Muscle layer of colon (tissue), 2 donors: ENCODE data around the gene NTN1.
A peak's percentile ranks its signal among the peaks of the same experiment; 100 is the strongest.

Experiments
- H3K27ac ChIP-seq: one replicate; pipeline ENCODE4 v1.7.0; 2013; ENCODE audit warnings: low read depth, mild to moderate bottlenecking, low read length, moderate library complexity
- H3K27me3 ChIP-seq, 2 donors: one replicate each; pipeline ENCODE4 v1.7.0; 2013; ENCODE audit warnings: low read length in 2 of 2, mild to moderate bottlenecking in 2 of 2; ENCODE audit not compliant: insufficient read depth in 2 of 2, control insufficient read depth in 1 of 2
- H3K36me3 ChIP-seq: one replicate; pipeline ENCODE4 v1.7.0; 2013; ENCODE audit warnings: mild to moderate bottlenecking, low read length; ENCODE audit not compliant: insufficient read depth
- H3K4me1 ChIP-seq: one replicate; pipeline ENCODE4 v1.7.0; 2013; ENCODE audit warnings: mild to moderate bottlenecking, low read length; ENCODE audit not compliant: insufficient read depth
- H3K4me3 ChIP-seq, 2 donors: one replicate each; pipeline ENCODE4 v1.7.0; 2013; ENCODE audit warnings: low read length in 2 of 2, low read depth in 1 of 2, mild to moderate bottlenecking in 1 of 2, moderate library complexity in 1 of 2
- H3K9ac ChIP-seq: one replicate; pipeline ENCODE4 v1.7.0; 2013; ENCODE audit warnings: low read length
- H3K9me3 ChIP-seq: one replicate; pipeline ENCODE4 v1.7.0; 2013; ENCODE audit warnings: mild to moderate bottlenecking, low read length
- donor health status: abdominal sarcoma.
- donor health status: Adenocarcinoma of cecum.

Gene NTN1

GRCh38 chr17:9235346-9235745 lies 214.0 kb downstream of the NTN1 start:
- Histone ChIP-seq H3K27me3 (no peaks in the 10 kb centered on the region), H3K9me3 (no peaks in the 10 kb centered on the region), H3K36me3 (no peaks in the 10 kb centered on the region), H3K4me3 (no peak overlapping the region), H3K9ac (no peak overlapping the region), H3K4me1 (peaks cover 13% of the 10 kb centered on the region), H3K27ac (no peak overlapping the region)

- no peak overlapping the region for H3K27ac ChIP-seq
- no peaks in the 10 kb centered on the region for H3K9me3 ChIP-seq
- H3K4me3 ChIP-seq, result no peak overlapping the region
- no peaks in the 10 kb centered on the region for H3K36me3 ChIP-seq
- H3K9ac ChIP-seq, result no peak overlapping the region
- no peaks in the 10 kb centered on the region for H3K27me3 ChIP-seq
- peaks cover 25% of the 10 kb centered on the region for H3K4me1 ChIP-seq
Observed at GRCh38 chr17:9236286-9237052, 215.2 kb downstream of the NTN1 start.

DNA sequence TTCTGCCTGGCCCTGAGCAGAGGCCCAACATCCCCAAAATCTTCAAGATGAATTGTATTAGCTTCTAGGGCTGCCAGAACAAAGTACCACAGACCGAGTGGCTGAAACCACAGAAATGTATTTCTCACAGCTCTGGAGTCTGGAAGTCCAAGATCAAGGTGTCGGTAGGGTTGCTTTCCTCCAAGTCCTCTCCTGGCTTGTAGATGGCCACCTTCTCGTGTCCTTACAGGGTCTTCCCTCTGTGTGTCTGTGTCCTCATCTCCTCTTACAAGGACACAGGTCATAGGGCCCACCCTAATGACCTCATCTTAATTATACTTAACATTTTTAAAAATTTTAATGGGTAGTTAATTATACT lies 215.7 kb downstream of the NTN1 start:
- Histone ChIP-seq H3K4me1 (peaks cover 30% of the 10 kb centered on the region), H3K9ac (no peak overlapping the region), H3K36me3 (no peaks in the 10 kb centered on the region), H3K27ac (no peak overlapping the region), H3K27me3 (no peaks in the 10 kb centered on the region), H3K9me3 (no peaks in the 10 kb centered on the region), H3K4me3 (no peak overlapping the region)

DNA sequence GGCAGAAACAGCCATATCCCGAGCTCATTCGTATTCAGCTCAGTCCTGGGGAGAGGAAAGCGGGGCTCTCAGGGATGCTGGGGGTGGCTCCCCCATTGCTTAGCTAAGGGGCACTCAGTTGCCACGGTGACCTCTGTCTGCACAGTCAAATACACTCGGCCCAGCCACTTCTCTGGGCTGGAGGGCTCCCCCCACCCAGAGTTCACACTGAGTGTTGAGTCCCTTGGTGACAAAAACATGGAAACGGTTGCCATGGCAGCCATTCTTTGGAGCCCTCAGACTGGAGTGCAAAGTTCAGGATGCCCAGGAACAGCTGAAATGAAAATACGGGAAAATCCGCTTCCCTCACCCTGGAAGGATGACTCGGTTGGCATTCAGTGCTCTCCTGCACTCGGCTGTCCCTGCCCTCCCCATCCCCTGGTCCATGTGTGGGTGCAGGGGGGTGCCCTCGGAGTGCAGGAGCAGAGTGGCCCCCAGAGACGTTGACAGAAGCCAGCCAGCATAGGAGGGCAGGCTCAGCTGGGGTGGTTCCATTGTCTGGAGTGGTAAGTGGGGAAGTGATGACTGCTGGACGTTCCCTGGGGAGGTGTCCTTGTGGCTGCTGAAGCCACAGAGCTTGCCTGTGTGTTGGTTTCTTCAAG lies 216.5 kb downstream of the NTN1 start:
- no peak overlapping the region for H3K9ac ChIP-seq
- peaks cover 37% of the 10 kb centered on the region for H3K4me1 ChIP-seq
- no peaks in the 10 kb centered on the region for H3K27me3 ChIP-seq
- no peak overlapping the region for H3K27ac ChIP-seq
- H3K9me3 ChIP-seq, result no peaks in the 10 kb centered on the region
- no peaks in the 10 kb centered on the region for H3K36me3 ChIP-seq
- H3K4me3 ChIP-seq, result no peak overlapping the region

DNA sequence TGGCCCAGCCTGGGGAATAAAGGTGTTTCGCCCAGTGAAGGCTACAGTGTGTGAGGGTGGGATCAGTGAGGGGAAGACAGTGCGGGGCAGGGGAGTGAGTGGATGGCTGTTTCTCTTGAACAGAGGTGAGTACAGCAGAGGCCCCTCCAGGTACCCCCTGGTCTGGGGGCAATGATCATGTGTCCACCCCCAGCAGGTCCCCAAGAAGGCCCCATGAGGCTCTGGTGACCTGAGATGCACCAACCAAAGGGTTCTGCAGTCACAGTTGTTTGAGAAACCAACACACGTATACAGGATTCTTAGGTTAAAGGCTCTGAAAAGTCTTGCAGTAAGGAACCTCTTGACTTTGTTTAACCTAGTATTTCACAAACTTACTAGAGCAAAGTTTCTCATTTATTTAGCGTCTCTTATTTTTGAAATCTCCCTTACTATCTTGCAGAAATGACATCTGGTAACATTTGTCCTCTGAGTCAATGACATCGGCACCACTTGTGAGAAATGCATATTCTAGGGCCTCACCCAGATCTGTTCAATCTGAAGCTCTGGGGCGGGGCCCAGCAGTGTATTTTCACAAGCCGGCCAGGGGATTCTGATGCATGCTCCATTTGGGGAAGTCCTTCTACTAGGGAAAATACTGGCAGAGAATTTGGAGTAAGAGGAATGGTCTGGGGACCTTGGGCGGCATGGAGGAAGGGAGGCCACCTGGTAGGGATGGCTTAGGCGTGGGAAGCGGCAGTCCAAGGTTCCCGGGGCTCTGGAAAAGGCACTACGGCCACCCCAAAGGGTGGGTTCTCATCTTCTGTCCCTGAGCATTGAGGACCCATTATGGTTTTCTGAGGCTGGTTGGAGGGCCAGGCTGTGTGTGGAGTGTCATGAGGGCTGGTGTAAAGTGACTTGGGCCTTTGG lies 217.3 kb downstream of the NTN1 start:
- H3K9ac ChIP-seq, result peak overlapping the region; percentile 53
- no peaks in the 10 kb centered on the region for H3K9me3 ChIP-seq
- H3K27me3 ChIP-seq, result no peaks in the 10 kb centered on the region
- H3K4me3 ChIP-seq, result peak overlapping the region in 1 of 2 donors; percentile 60
- peak overlapping the region; percentile 86 for H3K27ac ChIP-seq
- peaks cover 44% of the 10 kb centered on the region for H3K4me1 ChIP-seq
- no peaks in the 10 kb centered on the region for H3K36me3 ChIP-seq

- Histone ChIP-seq H3K27me3 (no peaks in the 10 kb centered on the region), H3K27ac (peak overlapping the region; percentile 86), H3K9ac (peak overlapping the region; percentile 53), H3K36me3 (no peaks in the 10 kb centered on the region), H3K9me3 (no peaks in the 10 kb centered on the region), H3K4me1 (peaks cover 50% of the 10 kb centered on the region), H3K4me3 (peak overlapping the region; percentile 3 to 60)
Observed at GRCh38 chr17:9239246-9239792, 218.0 kb downstream of the NTN1 start.

GRCh38 chr17:9239793-9240658 lies 218.7 kb downstream of the NTN1 start:
- Histone ChIP-seq H3K27ac (peak overlapping the region; percentile 94), H3K27me3 (no peaks in the 10 kb centered on the region), H3K9ac (peak overlapping the region; percentile 90), H3K9me3 (no peaks in the 10 kb centered on the region), H3K4me3 (peak overlapping the region; percentile 41 to 60), H3K36me3 (no peaks in the 10 kb centered on the region), H3K4me1 (peaks cover 57% of the 10 kb centered on the region)

- Histone ChIP-seq H3K36me3 (no peaks in the 10 kb centered on the region), H3K4me1 (peaks cover 60% of the 10 kb centered on the region), H3K4me3 (peak overlapping the region; percentile 41 to 55), H3K27me3 (no peaks in the 10 kb centered on the region), H3K9me3 (no peaks in the 10 kb centered on the region), H3K9ac (peak overlapping the region; percentile 90), H3K27ac (peak overlapping the region; percentile 94)
Observed at GRCh38 chr17:9240659-9241370, 219.5 kb downstream of the NTN1 start.

GRCh38 chr17:9241371-9241712 lies 220.0 kb downstream of the NTN1 start:
- H3K4me1 ChIP-seq, result peaks cover 60% of the 10 kb centered on the region
- H3K36me3 ChIP-seq, result no peaks in the 10 kb centered on the region
- H3K9me3 ChIP-seq, result no peaks in the 10 kb centered on the region
- no peaks in the 10 kb centered on the region for H3K27me3 ChIP-seq
- H3K27ac ChIP-seq, result peak overlapping the region; percentile 94
- peak overlapping the region in 1 of 2 donors; percentile 4 for H3K4me3 ChIP-seq
- peak overlapping the region; percentile 38 for H3K9ac ChIP-seq

DNA sequence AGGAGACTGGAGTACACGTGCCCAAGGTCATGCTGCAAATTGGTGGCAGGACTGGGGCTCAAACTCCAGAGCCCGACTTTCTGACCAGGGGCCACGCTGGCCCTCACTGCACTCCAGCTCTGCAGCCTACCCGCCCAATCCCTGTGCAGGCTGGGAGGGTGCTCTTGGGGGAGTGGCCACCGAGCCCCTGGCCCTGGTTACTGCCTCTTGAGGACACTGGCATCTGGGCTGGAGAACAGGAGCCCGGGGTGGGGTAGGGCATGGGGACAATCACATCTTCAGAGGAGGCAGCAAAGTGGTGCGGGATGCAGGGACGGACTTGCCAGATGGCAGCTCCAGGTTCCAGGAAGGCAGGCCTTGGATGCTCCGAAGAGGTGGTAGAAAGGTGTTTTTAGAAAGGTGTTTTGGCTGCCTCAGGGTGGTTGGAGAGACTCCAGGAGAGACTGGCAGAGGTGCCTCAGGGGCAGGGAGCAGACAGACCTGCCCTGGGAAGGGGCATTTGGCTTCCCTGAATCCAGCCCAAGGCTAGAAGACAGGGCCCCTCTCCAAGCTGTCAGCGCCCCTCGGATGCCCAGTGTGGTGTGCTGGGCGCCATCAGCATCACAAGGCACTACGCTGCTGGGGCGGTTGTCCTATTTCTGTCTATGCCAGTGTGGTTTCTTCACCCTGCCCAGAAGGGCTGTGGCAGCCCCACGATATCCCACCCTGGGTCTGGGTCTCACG lies 220.6 kb downstream of the NTN1 start:
- no peaks in the 10 kb centered on the region for H3K36me3 ChIP-seq
- no peak overlapping the region for H3K9ac ChIP-seq
- no peaks in the 10 kb centered on the region for H3K9me3 ChIP-seq
- peak overlapping the region; percentile 94 for H3K27ac ChIP-seq
- H3K4me1 ChIP-seq, result peaks cover 60% of the 10 kb centered on the region
- H3K4me3 ChIP-seq, result peak overlapping the region in 1 of 2 donors; percentile 4
- H3K27me3 ChIP-seq, result no peaks in the 10 kb centered on the region
